Stimulated activated CD8-positive, alpha-beta memory T cell treated with anti-CD3 and anti-CD28 coated beads, Interleukin-12 subunit alpha, Interleukin-12 subunit beta, amount 100 ng/mL, for 24 hours (primary cell): ENCODE results near the gene VPS39.

Source experiments
- DNase-seq: peaks from one replicate; pipeline ENCODE4 v3.0.0-alpha.2; 2020; ENCODE audit errors: extremely low read depth

The VPS39 gene

GRCh38 chr15:42144841-42145375 is 63.2 kb downstream of the VPS39 start:
- no peak for DNase-seq

DNA sequence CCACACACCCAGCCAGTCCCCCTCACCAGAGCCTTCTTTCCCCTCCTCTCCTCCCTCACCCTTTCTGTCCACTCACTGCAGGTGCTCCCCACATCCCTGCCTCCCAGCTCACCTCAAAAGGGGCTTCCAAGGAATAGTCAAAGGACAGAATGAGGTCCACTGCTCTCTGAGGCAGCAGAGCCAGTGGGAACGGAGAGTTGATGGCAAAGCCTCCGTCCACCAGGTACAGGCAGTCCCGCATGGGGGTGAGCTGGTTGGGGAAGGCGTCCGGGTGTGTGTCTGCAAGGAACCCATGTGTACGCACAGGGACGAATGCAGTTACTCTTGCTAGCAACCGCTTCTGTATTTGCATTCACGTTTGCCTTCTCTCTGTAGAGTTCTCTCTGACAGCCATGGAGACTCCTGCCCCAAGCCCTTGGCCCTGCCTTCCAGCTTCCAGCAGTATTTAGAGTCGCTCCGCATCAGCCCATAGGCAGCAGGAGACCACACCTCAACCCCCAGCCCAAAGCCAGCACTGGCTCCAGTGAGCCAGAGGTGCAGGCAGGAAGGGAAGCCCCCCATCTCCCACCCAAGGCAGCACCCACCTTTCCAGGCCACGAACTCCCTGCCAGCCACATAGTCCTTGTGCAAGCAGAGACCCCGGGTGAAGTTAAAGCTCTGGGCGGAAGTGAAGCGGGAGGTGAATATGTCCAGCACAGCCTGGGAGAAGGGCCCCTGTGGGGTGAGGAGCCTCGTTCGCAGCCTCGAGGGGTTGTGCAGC is 64.1 kb downstream of the VPS39 start:
- no peak for DNase-seq

GRCh38 chr15:42143356-42143755 is 64.7 kb downstream of the VPS39 start:
- no peak for DNase-seq

DNA sequence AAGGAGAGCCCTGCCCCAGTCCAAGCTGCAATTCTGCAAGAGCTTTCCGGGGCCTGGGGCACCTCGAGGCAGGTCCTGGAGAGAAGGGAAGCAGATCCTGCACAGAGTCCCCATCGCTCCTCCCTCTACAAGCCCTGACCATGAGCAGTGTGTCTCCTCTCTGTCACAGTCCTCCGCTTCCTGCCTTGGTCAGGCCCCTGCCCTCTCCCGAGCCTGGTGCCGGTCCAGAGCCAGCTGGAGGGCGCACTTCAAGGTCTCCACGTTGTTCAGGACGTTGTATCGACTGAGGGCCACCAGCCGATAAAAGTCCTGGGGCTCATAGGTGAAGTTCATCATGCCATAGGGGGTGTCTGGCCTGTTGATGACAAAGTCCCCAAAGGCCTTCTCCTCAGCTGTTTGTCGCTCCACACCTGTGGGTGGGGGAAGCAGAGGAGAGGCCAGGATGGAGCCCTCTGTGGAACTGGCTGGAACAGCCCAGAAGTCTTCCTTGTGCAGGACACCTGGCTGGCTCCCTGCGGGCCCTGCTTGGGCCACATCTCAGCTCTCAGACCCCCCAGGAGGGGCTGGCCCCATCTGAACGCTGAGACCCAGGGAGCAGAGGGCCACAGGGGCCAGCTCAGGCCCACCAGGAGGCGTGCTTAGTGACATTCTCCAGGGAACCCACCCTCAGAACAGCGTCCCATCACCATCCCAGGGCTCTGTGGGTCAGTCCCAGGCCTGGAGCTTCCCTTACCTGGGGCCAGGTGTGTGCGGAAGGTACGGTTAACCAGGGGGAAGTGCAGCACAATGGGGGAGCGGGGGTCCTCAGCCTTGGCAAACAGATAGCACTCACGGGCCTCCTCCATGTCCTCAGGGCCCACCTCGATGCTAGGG is 66.1 kb downstream of the VPS39 start:
- no peak for DNase-seq

- no peak for DNase-seq
Measured at GRCh38 chr15:42141246-42141645, 66.9 kb downstream of the VPS39 start.

- DNase-seq, result no peak
Measured at GRCh38 chr15:42140383-42141070, 67.6 kb downstream of the VPS39 start.

- DNase-seq, result no peak
Measured at GRCh38 chr15:42139596-42139995, 68.5 kb downstream of the VPS39 start.

DNA sequence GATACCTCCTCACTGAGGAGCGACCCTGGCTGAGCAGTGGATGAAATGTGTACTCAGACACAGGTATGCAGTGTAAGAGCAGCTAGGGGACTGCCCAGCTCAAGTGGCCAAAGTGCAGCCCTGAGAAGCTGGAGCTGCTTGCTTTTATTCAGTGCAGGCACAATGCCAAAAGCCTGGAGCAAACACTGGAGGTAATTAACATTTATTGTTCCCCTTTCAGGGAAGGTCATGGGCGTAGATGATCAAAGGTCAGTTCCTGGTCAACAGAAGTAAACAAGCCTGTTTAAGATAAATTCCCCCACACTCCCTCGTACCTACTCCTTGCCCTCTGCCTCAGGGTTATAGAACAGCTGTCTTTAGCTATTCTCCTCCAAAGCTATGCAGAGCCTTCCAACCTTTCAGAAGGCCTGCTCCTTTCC is 69.1 kb downstream of the VPS39 start:
- no peak for DNase-seq

GRCh38 chr15:42138411-42138810 is 69.7 kb downstream of the VPS39 start:
- no peak for DNase-seq

GRCh38 chr15:42137461-42138261 is 70.4 kb downstream of the VPS39 start:
- DNase-seq, result no peak

GRCh38 chr15:42136513-42136912 is 71.6 kb downstream of the VPS39 start:
- DNase-seq, result no peak

GRCh38 chr15:42135351-42135750 is 72.8 kb downstream of the VPS39 start:
- DNase-seq, result no peak

GRCh38 chr15:42134617-42135245 is 73.4 kb downstream of the VPS39 start:
- no peak for DNase-seq

DNA sequence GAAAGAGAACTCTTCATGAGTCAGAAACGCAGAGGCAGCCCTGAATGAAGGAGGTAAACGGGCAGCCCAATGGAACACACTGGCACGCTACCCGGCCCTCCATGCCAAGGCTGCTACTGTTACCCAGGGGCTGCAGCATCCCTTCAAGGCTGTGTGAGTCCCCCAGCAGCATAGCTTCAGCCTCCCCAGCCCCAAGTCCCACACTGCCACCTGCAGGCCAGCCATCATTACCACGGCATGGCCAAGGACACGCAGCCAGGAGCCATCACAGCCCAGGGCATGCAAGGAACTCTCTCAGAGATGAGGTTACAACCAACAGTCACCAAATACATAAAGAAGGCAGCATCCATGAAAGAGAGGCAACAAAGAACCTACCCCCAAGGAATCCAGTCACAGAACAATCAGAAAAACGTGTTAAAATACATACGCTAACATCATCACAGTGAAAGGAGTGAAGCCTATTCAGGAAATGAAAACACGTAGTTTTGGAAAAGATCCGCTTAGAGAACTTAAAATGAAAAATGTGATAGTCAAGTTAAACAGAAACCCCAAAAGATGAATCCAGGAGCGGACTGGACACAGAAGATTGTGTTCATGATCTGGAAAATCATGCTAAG is 74.1 kb downstream of the VPS39 start:
- DNase-seq, result no peak

DNA sequence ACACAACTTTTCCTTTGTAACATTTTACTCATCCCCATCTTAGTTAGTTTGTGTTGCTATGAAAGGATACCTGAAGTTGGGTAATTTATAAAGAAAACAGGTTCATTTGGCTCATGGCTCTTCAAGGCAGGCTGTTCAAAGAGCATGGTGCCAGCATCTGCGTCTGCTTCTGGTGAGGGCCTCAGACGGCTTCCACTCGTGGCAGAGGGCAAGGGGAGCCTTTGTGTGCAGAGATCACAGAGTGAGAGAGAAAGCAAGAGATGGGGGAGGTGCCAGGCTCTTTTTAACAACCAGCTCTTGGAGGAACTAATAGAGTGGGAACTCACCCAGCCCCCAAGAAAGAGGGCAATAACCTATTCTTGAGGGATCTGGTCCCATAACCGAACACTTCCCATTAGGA is 74.7 kb downstream of the VPS39 start:
- DNase-seq, result no peak

DNA sequence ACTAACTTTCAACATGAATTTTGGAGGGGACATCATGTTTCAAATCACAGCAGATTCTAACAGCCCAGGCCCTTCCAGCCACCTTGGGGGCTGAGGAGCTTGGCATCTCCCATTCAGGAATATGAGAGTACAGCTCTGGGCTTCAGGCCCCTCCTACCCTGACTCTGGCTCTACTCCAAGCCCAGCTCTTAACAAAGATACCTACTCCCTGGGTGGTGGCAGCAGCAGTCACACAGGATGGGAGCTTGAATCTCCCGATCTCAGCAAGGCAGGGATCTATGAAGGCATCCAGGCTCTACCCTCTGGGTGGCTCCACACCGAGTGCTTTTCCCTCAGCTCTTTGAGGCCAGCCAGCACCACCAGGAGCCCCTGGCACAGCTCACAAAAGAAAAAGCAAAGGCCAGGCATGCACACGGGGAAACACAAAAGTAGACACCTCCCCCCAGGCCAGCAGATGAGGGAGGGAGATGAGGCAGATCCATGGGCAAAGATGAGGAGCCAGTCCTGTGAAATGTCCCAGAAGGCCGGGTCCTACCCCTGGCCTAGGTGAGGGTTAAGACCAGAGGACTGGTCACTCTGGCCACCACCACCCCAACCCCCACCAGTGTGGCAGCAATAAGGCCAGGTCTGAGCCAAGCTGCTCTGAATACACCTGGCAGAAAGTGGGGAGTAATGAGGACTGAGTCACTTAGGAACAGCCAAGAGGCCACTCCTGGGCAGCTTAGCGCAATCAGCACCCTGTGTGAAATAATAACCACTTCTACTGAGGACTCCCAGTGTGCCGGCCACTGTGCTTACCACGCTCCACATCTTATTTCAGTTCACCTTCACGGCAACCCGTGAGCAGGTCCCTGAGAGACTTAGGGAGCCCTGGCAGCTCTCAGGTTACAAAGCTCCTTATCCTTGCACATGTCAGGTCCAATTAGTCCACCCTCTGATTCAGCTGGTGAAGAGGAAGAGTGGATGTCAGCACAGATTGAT is 76.0 kb downstream of the VPS39 start:
- DNase-seq, result no peak

- DNase-seq, result no peak
Measured at GRCh38 chr15:42131006-42131405, 77.1 kb downstream of the VPS39 start.

DNA sequence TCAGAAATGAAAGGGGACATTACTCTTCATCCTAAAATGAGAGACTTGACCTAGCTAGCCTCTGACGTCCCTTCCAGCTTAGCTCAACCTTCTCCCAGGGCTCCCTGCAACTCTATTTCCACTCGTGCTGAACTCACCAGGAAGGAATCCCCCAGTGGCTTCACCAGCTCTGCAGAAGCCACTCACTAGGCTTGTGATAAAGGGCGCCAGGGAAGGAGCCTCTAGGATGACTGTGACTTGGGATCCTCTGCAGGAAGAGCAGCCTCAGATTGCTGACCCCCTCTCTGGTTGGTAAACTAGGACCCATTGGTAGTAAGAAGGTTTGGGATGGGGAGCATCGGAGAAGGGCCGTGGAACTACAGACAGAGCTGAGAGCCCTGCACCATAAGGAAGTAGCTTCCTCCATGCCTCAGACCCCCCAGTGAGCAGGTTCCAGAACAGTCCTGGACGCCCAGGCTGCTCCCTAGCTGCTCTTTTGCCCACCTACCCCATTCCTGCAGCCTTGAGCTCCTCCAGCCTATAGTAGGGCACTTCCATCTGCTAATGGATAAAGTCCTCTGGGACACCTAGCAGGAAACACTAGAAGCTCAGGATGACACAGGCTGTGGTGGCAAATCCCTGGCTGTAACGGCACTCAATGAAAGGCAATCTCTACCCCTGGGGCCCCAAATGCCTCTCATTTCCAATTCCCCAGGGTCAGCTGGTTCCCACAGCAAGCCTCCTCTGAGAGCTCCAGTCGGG is 77.7 kb downstream of the VPS39 start:
- DNase-seq, result no peak

DNA sequence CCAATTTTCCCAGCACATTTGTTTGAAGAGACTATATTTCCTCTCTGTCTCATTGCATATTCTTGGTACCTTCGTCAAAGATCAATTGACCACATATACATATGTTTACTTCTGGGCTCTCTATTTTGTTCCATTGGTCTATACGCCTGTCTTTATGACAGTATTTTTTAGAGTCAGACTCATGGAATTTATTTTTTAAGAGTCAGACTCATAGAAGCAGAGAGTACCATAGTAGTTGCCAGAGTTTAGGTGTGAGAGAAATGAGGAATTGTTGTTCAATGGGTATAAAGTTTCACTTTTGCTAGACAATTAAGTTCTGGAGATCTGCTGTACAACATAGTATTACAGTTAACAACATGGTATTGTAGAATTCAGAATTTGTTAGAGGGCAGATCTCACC is 78.7 kb downstream of the VPS39 start:
- DNase-seq, result no peak
